ENCODE results near the gene NEUROD2. TPM values are rescaled to one million over a fixed set of nuclear protein-coding genes. Genes with fewer than 3 reads are reported as not detected.

The NEUROD2 gene
- total and polyA plus RNA-seq, 8 donors: 0.03 to 0.31 (median 0.25) TPM; not detected in 5

- Histone ChIP-seq H3K9me3 (no peaks in the 10 kb centered on the region), H3K36me3 (peaks cover 15 to 98% (median 96%) of the 10 kb centered on the region in 4 donors), H3K4me1 (no peaks in the 10 kb centered on the region), H3K27me3 (no peaks in the 10 kb centered on the region), H3K4me3 (no peak overlapping the region), H3K27ac (no peak overlapping the region)
- WGBS, 5 donors: 68 to 83% (median 71%) methylated on average over 2 of the region's 2 CpGs
- DNase-seq: no peak
- TF ChIP-seq POLR2A (IDR thresholded peaks at IDR 0.05) (no peak), CTCF (IDR thresholded peaks at IDR 0.05) (no peak), EP300 (IDR thresholded peaks at IDR 0.05) (no peak), POLR2AphosphoS5 (IDR thresholded peaks at IDR 0.05) (no peak)
- intact Hi-C loops (cut with DNase I; ENCODE audit: low total_unique reads): no loop called here
Measured at GRCh38 chr17:39555368-39555767, 52.4 kb downstream of the NEUROD2 start.

Other genes starting within 250 kb of the NEUROD2 start
- gene FBXL20, start 206.3 kb downstream of the NEUROD2 start, total RNA-seq: 10 to 100 TPM in 3 of 5 donors, 1 to 10 TPM in 2; 6.7 to 18.4 (median 11.1) TPM
- 1 to 10 TPM; 1.5 to 1.8 (median 1.7) TPM for gene FBXL20, start 206.3 kb downstream of the NEUROD2 start, polyA plus RNA-seq
- gene MED1, start 156.7 kb downstream of the NEUROD2 start, total RNA-seq: 10 to 100 TPM in 4 of 5 donors, 1 to 10 TPM in 1; 6.4 to 48.7 (median 19.7) TPM
- 1 to 10 TPM; 5.1 to 7.4 (median 6.9) TPM for gene MED1, start 156.7 kb downstream of the NEUROD2 start, polyA plus RNA-seq
- 10 to 100 TPM; 25.8 to 66.5 (median 45.6) TPM for gene CDK12, start 146.4 kb downstream of the NEUROD2 start, total RNA-seq
- 1 to 10 TPM; 5.1 to 5.5 (median 5.2) TPM for gene CDK12, start 146.4 kb downstream of the NEUROD2 start, polyA plus RNA-seq
- 100 to 1,000 TPM in 1 of 5 donors, 10 to 100 TPM in 2, 1 to 10 TPM in 1, under 1 TPM in 1; 0.58 to 279 (median 11.0) TPM for gene PPP1R1B, start 19.0 kb upstream of the NEUROD2 start, total RNA-seq
- 10 to 100 TPM in 1 of 3 donors, 1 to 10 TPM in 2; 5.0 to 20.9 (median 9.5) TPM for gene PPP1R1B, start 19.0 kb upstream of the NEUROD2 start, polyA plus RNA-seq
- 1,000 to 10,000 TPM in 1 of 5 donors, 100 to 1,000 TPM in 1, 10 to 100 TPM in 3; 26.4 to 1,091 (median 72.1) TPM for gene STARD3, start 29.2 kb upstream of the NEUROD2 start, total RNA-seq
- gene STARD3, start 29.2 kb upstream of the NEUROD2 start, polyA plus RNA-seq: 10 to 100 TPM; 28.1 to 53.5 (median 30.8) TPM
- gene TCAP, start 57.4 kb upstream of the NEUROD2 start, total RNA-seq: 1 to 10 TPM in 1 of 5 donors, under 1 TPM in 2, not detected in 2; 0.89 to 4.3 (median 0.92) TPM
- gene TCAP, start 57.4 kb upstream of the NEUROD2 start, polyA plus RNA-seq: 10 to 100 TPM in 1 of 3 donors, 1 to 10 TPM in 1, under 1 TPM in 1; 0.88 to 14.1 (median 3.5) TPM
- 1 to 10 TPM in 2 of 5 donors, under 1 TPM in 1, not detected in 2; 0.45 to 9.0 (median 2.9) TPM for gene PNMT, start 60.5 kb upstream of the NEUROD2 start, total RNA-seq
- gene PNMT, start 60.5 kb upstream of the NEUROD2 start, polyA plus RNA-seq: 10 to 100 TPM in 2 of 3 donors, 1 to 10 TPM in 1; 5.3 to 16.6 (median 13.0) TPM
- 10 to 100 TPM in 3 of 5 donors, 1 to 10 TPM in 2; 3.2 to 42.9 (median 22.4) TPM for gene PGAP3, start 80.1 kb upstream of the NEUROD2 start, total RNA-seq
- 10 to 100 TPM in 2 of 3 donors, 1 to 10 TPM in 1; 9.1 to 21.5 (median 11.2) TPM for gene PGAP3, start 80.1 kb upstream of the NEUROD2 start, polyA plus RNA-seq
- 100 to 1,000 TPM in 2 of 5 donors, 10 to 100 TPM in 3; 53.1 to 402 (median 81.7) TPM for gene ERBB2, start 92.1 kb upstream of the NEUROD2 start, total RNA-seq
- 10 to 100 TPM; 13.1 to 47.7 (median 25.3) TPM for gene ERBB2, start 92.1 kb upstream of the NEUROD2 start, polyA plus RNA-seq
- gene MIEN1, start 122.6 kb upstream of the NEUROD2 start, total RNA-seq: 100 to 1,000 TPM in 2 of 5 donors, 10 to 100 TPM in 2, 1 to 10 TPM in 1; 9.3 to 312 (median 25.9) TPM
- 100 to 1,000 TPM; 106 to 134 (median 132) TPM for gene MIEN1, start 122.6 kb upstream of the NEUROD2 start, polyA plus RNA-seq
- gene GRB7, start 130.0 kb upstream of the NEUROD2 start, total RNA-seq: 10 to 100 TPM in 3 of 5 donors, 1 to 10 TPM in 2; 2.3 to 43.9 (median 31.2) TPM
- gene GRB7, start 130.0 kb upstream of the NEUROD2 start, polyA plus RNA-seq: 10 to 100 TPM in 2 of 3 donors, 1 to 10 TPM in 1; 9.5 to 34.7 (median 14.7) TPM